H7 (cell line): ENCODE measurements around the gene KRT76. TPM values are rescaled to one million over a fixed set of nuclear protein-coding genes. Genes with fewer than 3 reads are reported as not detected.

ENCODE experiments used
- DNase-seq: peaks from one replicate; pipeline ENCODE4 v3.0.0; 2012
- H3K27me3 ChIP-seq: 2 replicates; pipeline ENCODE4 v1.6.0; 2011; ENCODE audit warnings: mild to moderate bottlenecking, low read length; ENCODE audit not compliant: control insufficient read depth, insufficient read depth
- H3K36me3 ChIP-seq: replicated peaks from 2 replicates; pipeline ENCODE4 v1.5.1; 2011; ENCODE audit warnings: low read length; ENCODE audit not compliant: control insufficient read depth, insufficient read depth
- H3K4me3 ChIP-seq: 2 replicates; pipeline ENCODE4 v1.5.1; 2011; ENCODE audit warnings: low read depth, mild to moderate bottlenecking, control low read depth, low read length, moderate library complexity; ENCODE audit not compliant: insufficient read depth
- total RNA-seq: library from RNA; depleted of rRNA; stranded (reverse); fragments of >200 nt; shearing (Covaris generic); gene quantifications from 2 replicates; pipeline ENCODE4 v1.2.3, GENCODE V29; 2014; rRNA removed

Gene KRT76
- total RNA-seq, 1 experiment from 2014 or later, result not detected

- Histone ChIP-seq H3K36me3 (no peaks in the 10 kb centered on the region), H3K4me3 (no peak overlapping the region), H3K27me3 (peaks cover 4% of the 10 kb centered on the region; the same call in 1 of the 2 replicates)
- DNase-seq, result no peak
These were observed 56.7 kb downstream of the KRT76 start for GRCh38 chr12:52720365-52720886.

Other genes with a start within 250 kb of the KRT76 start
- not detected in 2 replicates for gene KRT71, start 224.2 kb downstream of the KRT76 start, total RNA-seq
- gene KRT74, start 203.5 kb downstream of the KRT76 start, total RNA-seq, result not detected in 2 replicates
- gene KRT72, start 175.9 kb downstream of the KRT76 start, total RNA-seq, result not detected in 2 replicates
- not detected in 2 replicates for gene KRT73, start 158.8 kb downstream of the KRT76 start, total RNA-seq
- not detected in 2 replicates for gene KRT2, start 125.1 kb downstream of the KRT76 start, total RNA-seq
- gene KRT1, start 96.9 kb downstream of the KRT76 start, total RNA-seq, result not detected in 2 replicates
- not detected in 2 replicates for gene KRT77, start 73.8 kb downstream of the KRT76 start, total RNA-seq
- not detected in 2 replicates for gene KRT3, start 18.8 kb upstream of the KRT76 start, total RNA-seq
- gene KRT4, start 36.8 kb upstream of the KRT76 start, total RNA-seq, result not detected in 2 replicates
- not detected in 2 replicates for gene KRT79, start 57.0 kb upstream of the KRT76 start, total RNA-seq
- not detected in 2 replicates for gene KRT78, start 71.6 kb upstream of the KRT76 start, total RNA-seq
- 318 and 445 TPM in 2 replicates for gene KRT8, start 127.7 kb upstream of the KRT76 start, total RNA-seq
- 578 and 613 TPM in 2 replicates for gene KRT18, start 171.8 kb upstream of the KRT76 start, total RNA-seq
- 581 and 770 TPM in 2 replicates for gene EIF4B, start 229.1 kb upstream of the KRT76 start, total RNA-seq